Ishikawa (cell line): ENCODE results near the gene CMTM7.

Source experiments
- CEBPB ChIP-seq: IDR thresholded peaks from 2 replicates; pipeline ENCODE4 v1.6.1; 2012
- CREB1 ChIP-seq: IDR thresholded peaks from 2 replicates; pipeline ENCODE4 v1.6.1; 2012; ENCODE audit warnings: low read depth
- EGR1 ChIP-seq: IDR thresholded peaks from 2 replicates; pipeline ENCODE4 v1.6.1; 2012
- EP300 ChIP-seq: IDR thresholded peaks from 2 replicates; pipeline ENCODE4 v1.6.1; 2012; ENCODE audit warnings: borderline replicate concordance
- FOXM1 ChIP-seq: IDR thresholded peaks from 2 replicates; pipeline ENCODE4 v1.6.1; 2012; ENCODE audit warnings: low read depth, borderline replicate concordance
- RAD21 ChIP-seq: IDR thresholded peaks from 2 replicates; pipeline ENCODE4 v1.6.1; 2012; ENCODE audit warnings: low read depth
- TAF1 ChIP-seq: IDR thresholded peaks from 2 replicates; pipeline ENCODE4 v1.6.1; 2012; ENCODE audit warnings: low read depth, mild to moderate bottlenecking
- TCF12 ChIP-seq: IDR thresholded peaks from 2 replicates; pipeline ENCODE4 v1.6.1; 2012; ENCODE audit warnings: low read depth
- TEAD4 ChIP-seq: IDR thresholded peaks from 2 replicates; pipeline ENCODE4 v1.6.1; 2012
- YY1 ChIP-seq: IDR thresholded peaks from 2 replicates; pipeline ENCODE4 v1.6.1; 2012; ENCODE audit warnings: low read depth
- ZBTB7A ChIP-seq: IDR thresholded peaks from 2 replicates; pipeline ENCODE4 v1.6.1; 2012; ENCODE audit warnings: low read depth
- TF ChIP-seq, protein P1 (sequence below): IDR thresholded peaks from 2 replicates; pipeline ENCODE4 v1.6.1; 2012
- TF ChIP-seq, protein P2 (sequence below): IDR thresholded peaks from 2 replicates; pipeline ENCODE4 v1.6.1; 2012
- TF ChIP-seq, protein P3 (sequence below): IDR thresholded peaks from 2 replicates; pipeline ENCODE4 v1.6.1; 2012; ENCODE audit warnings: low read depth, mild to moderate bottlenecking

DNA sequence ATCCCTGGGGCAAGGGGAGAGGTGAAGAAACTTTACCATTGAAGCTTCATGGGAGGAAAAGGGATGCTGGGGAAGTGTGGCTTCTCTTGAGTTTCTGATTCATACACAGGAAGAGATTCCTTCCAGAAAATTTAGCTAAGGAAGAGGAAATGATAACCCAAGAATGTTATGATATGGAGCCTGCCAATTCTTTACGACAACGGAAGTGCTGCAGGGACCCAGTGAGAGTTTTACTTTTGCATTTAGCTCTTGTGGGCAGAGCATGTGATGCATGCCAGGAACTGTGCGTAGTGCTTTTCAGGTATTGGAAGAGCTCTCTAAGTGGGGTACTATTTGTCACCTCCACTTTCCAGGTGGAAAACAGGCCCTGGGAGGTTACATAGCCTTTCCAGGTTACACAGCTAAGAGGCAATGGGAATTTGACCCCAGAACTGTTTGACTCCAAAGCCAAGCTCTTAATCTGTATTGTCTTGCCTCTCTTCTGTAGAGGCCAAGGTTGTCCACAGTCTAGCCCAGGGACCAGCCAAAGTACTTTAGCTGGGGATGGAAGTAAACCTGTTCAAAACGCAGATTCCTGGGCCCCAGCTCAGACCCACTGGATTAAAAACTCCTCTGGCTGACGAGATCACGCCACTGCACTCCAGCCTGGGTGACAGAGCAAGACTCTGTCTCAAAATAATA is 23.0 kb downstream of the CMTM7 start:
- no peak for TF ChIP-seq EGR1
- no peak for TF ChIP-seq RAD21
- no peak for TF ChIP-seq YY1
- TF ChIP-seq EP300 = no peak
- TF ChIP-seq, protein P1, sequence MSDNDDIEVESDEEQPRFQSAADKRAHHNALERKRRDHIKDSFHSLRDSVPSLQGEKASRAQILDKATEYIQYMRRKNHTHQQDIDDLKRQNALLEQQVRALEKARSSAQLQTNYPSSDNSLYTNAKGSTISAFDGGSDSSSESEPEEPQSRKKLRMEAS = no peak
- TF ChIP-seq CEBPB = no peak
- TF ChIP-seq ZBTB7A = no peak
- TF ChIP-seq, protein P2, sequence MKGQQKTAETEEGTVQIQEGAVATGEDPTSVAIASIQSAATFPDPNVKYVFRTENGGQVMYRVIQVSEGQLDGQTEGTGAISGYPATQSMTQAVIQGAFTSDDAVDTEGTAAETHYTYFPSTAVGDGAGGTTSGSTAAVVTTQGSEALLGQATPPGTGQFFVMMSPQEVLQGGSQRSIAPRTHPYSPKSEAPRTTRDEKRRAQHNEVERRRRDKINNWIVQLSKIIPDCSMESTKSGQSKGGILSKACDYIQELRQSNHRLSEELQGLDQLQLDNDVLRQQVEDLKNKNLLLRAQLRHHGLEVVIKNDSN = no peak
- TF ChIP-seq, protein P3, sequence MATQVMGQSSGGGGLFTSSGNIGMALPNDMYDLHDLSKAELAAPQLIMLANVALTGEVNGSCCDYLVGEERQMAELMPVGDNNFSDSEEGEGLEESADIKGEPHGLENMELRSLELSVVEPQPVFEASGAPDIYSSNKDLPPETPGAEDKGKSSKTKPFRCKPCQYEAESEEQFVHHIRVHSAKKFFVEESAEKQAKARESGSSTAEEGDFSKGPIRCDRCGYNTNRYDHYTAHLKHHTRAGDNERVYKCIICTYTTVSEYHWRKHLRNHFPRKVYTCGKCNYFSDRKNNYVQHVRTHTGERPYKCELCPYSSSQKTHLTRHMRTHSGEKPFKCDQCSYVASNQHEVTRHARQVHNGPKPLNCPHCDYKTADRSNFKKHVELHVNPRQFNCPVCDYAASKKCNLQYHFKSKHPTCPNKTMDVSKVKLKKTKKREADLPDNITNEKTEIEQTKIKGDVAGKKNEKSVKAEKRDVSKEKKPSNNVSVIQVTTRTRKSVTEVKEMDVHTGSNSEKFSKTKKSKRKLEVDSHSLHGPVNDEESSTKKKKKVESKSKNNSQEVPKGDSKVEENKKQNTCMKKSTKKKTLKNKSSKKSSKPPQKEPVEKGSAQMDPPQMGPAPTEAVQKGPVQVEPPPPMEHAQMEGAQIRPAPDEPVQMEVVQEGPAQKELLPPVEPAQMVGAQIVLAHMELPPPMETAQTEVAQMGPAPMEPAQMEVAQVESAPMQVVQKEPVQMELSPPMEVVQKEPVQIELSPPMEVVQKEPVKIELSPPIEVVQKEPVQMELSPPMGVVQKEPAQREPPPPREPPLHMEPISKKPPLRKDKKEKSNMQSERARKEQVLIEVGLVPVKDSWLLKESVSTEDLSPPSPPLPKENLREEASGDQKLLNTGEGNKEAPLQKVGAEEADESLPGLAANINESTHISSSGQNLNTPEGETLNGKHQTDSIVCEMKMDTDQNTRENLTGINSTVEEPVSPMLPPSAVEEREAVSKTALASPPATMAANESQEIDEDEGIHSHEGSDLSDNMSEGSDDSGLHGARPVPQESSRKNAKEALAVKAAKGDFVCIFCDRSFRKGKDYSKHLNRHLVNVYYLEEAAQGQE = no peak
- no peak for TF ChIP-seq CREB1
- TF ChIP-seq TCF12 = no peak
- TF ChIP-seq TEAD4 = no peak
- no peak for TF ChIP-seq TAF1
- TF ChIP-seq FOXM1 = no peak
